GM18502 (cell line): ENCODE measurements around the gene DLX5.
"Not testable (repeated sequence)": the region's sequence is repeated elsewhere in the genome, so short reads cannot be mapped to it uniquely, and the experiment has no call there.

Experiments used
- ATAC-seq: cut with Tn5 transposase; IDR thresholded peaks from one replicate; pipeline ENCODE4 v1.9.1; 2021; ENCODE audit warnings: mild to moderate bottlenecking; ENCODE audit not compliant: unreplicated experiment, poor library complexity

The DLX5 gene

GRCh38 chr7:97024209-97025129 lies at the start of gene DLX5:
DLX5 (minus strand) TSS chr7:97024831; CDS start chr7:97024623, 208 bp downstream.
- ATAC-seq = no peak

DNA sequence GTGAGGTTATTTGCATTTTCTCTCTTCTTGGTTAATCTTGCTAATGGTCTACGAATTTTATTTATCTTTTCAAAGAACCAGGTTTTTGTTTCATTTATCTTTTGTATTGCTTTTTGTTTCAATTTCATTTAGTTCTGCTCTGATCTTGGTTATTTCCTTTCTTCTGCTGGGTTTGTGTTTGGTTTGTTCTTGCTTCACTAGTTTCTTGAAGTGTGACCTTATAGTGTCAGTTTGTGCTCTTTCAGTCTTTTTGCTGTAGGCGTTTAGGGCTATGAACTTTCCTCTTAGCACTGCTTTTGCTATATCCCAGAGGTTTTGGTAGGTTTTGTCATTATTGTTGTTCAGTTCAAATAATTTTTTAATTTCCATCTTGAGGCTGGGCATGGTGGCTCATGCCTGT lies 47.4 kb upstream of the DLX5 start:
- not testable (repeated sequence) for ATAC-seq

DNA sequence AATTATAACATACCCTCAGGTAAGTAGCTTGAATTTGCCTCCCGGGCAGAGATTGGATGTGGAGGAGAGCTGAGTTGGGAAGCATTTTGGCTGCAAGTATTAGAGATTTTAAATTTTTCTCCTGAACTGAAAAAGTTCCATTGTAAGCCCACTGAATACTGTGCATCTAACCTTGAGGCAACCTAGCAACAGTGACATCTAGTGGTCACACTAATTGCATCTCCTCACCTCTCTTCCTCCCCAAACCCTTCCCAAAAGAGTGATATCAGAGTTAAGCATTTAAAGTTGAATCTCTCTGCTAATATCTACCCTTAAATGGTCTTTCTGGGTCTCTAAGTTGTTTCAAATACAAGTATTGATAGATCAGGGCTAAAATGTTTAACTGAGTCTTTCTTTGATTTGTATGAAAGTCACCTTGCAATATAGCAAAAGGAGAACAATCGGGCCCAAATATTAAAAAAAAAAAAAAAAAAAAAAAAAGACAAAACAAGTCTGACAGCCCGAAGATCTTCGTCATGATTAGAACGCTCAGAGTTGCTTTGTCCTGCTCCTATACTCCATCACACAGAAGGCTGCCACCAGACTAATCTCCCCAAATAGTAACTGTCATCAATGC lies 40.4 kb upstream of the DLX5 start:
- ATAC-seq = peak; percentile 89

- no peak for ATAC-seq
These were observed 39.4 kb upstream of the DLX5 start for GRCh38 chr7:97064020-97064419.

DNA sequence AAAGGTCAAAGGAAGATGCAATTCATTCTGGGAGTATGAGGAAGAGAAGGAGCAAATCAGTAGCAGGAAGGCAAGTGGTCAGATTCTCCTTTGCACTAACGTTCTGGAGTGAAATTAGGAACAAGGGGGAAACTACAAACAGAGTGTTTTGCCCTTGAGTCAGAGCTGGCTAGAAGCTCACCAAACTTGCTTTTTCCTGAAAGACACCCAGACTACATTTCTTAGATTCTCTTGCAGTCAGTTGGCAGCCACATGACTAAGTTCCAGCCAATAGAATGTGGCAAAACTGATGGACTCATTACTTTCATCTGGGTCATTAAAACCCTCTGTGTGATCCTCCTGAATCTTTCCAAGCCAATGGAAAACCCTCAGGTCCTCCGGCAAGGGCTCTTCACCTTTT lies 18.6 kb upstream of the DLX5 start:
- no peak for ATAC-seq

DNA sequence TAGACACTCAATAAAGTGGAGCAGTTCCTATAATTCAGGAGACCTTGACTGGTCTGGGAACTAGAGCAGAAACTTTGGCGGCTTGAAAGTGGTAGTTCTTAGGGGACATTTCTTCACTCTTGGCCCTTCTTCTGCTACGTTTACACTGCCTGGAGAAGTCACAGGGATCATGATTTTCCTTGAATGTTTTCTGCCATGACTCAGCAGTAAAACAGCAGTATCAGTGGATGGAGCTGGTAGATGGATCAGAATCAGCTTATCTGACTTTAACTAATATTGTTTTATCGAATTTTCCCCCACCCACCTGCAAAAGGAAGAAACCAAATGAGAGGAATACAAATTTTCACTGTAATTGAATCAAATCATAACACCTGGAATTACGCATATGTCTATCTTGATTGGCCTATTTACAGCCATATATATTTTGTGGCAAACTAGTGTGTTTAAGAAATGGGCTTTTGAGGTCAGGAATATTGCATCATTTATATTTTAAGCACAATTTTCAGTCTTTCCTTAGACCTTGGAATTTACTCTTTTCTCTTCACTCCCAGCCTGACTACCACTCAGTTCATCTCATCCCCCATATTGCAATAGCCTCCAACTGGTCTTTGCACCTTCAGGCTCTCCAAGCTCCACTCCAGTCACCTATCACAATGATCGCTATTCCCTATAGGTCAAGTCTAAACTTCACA lies 14.9 kb upstream of the DLX5 start:
- ATAC-seq = no peak

GRCh38 chr7:97034213-97034852 lies 9.7 kb upstream of the DLX5 start:
- not testable (repeated sequence) for ATAC-seq

- peak; percentile 91 for ATAC-seq
These were observed 3.0 kb upstream of the DLX5 start for GRCh38 chr7:97027427-97028234.

- ATAC-seq = no peak
These were observed 2.2 kb upstream of the DLX5 start for GRCh38 chr7:97026715-97027426.

GRCh38 chr7:97025983-97026714 lies 1.5 kb upstream of the DLX5 start:
- no peak for ATAC-seq

DNA sequence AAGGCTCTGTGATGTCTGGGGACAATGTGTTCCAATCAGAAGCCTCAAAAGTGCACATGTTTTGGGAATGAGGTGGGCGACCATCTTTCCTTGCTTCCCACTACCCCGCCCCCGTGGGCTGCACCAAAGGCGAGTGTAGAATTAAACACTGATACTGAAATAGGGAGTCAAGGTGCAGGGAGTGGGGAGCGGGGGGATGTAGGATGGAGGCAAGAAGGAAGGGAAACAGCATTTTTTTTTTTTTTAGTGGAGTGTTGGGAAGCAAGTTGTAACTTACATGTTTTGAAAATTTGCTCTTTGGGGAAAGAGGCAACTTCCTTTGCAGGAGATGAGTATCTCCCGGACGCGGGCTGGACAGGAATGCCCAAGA lies 484 bp upstream of the DLX5 start:
- no peak for ATAC-seq

GRCh38 chr7:97022491-97023306 lies 1.9 kb downstream of the DLX5 start:
- no peak for ATAC-seq

DNA sequence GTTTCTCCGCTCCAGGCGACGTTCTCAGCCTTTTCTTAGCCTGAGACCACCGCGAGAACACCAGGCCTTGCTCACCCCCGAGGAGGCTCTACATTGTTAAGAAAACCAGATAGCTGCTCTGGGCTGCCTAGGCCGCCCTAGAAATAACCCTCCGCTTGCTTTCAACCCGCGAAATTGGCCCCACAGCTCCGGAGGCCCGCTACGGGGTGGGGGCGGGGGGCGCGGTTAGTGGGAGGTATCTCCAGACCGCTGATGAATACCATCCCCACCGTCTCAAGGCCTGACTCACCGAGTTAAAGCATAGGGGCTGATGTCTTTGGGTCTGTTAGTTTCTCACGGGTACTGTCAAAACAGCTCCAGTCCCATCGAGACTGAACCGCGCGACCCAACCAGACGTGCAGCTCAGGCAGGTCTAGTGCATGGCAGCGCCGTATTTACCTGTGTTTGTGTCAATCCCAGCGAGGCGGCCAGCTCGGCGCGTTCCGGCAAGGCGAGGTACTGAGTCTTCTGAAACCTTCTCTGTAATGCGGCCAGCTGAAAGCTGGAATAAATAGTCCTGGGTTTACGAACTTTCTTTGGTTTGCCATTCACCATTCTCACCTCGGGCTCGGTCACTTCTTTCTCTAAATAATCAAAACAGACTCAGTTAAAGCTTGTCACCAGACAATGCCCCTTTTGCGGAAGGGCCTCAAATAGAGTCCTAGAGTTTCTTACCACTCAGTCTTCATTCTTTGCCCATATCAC lies 2.7 kb downstream of the DLX5 start:
- no peak for ATAC-seq

DNA sequence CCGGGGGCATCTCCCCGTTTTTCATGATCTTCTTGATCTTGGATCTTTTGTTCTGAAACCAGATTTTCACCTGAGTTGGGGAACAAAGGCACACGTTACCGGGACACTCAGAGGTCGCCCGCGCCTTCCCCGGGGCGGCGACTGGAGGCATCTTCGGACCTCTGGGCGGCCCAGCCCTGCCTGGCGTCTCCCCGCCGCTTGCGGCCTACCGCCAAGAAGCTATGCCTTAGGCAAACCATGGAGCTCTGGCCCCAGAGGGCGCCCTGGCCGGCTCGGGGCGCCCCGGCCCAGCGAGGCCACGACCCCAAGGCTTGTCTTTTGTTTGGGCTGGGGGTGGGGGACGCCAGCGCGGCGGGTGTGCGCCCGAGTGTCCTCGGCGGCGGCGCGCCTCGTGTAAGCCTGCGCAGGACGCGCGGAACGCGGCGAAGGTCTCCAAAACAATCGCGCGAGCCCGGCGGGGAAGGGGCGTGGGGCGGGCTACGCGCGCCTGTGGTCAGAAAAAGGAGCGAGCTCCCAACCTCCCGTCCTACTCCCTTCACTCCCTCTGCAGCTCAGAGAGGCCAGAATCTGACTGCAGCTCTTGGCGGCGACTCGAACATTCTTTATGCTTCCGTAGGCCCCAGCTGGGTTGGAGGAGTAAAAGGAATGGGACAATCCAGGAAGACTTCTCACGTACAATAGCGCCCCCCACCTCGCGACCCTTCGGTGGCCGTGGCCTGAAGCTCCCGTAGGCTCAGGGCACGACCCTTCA lies 3.5 kb downstream of the DLX5 start:
- ATAC-seq = no peak

GRCh38 chr7:97020601-97020995 lies 4.0 kb downstream of the DLX5 start:
- ATAC-seq = no peak

DNA sequence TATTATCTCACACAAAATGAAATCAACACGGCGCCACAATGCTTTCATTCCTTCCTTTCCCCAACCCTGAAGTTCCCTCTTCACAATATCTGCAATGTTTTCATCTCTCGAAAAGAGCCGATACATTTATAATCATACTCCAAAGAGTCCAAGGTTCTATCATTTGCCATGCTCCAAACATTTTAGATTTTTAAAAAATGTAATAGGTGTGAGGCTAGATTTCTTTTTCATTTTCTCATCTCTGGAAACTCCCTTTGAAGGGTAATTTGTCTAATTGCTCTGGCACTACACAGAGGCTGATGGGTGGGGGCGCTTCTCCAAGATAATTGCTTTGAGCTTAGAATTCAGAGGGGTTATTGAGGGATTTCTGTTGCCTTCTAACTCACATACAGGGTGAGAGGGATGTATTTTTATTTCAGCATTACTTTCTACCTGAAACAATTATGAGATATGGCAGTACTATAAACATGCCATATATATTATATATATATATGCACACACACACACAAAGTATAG lies 4.9 kb downstream of the DLX5 start:
- ATAC-seq = no peak
